ENCODE data around the gene MVK. TPM values are rescaled to one million over a fixed set of nuclear protein-coding genes. Genes with fewer than 3 reads are reported as not detected.

The MVK gene
- 11.1 and 17.8 TPM in 2 replicates for total RNA-seq

GRCh38 chr12:109573029-109573913 lies at the start of gene MVK, which contains the start of gene MMAB:
Gene MVK, plus strand, starts transcription at chr12:109573794. Its CDS starts 1,029 bp downstream, at chr12:109574823.
Gene MMAB, minus strand, starts transcription at chr12:109573504. Its CDS starts 24 bp downstream, at chr12:109573480.

Other genes with a start within 250 kb of the MVK start
- not detected in 2 replicates for gene MYO1H, start 225.9 kb upstream of the MVK start, total RNA-seq
- gene KCTD10, start 96.5 kb upstream of the MVK start, total RNA-seq = 72.2 and 81.9 TPM in 2 replicates
- 18.0 and 52.7 TPM in 2 replicates for gene UBE3B, start 96.2 kb upstream of the MVK start, total RNA-seq
- 11.8 and 27.4 TPM in 2 replicates for gene MMAB, start 290 bp upstream of the MVK start, total RNA-seq
- under 0.01 and 0.25 TPM in 2 replicates for gene FAM222A, start 140.0 kb downstream of the MVK start, total RNA-seq

All from bladder microvascular endothelial cell (primary cell).